Astrocyte (in vitro differentiated cells and primary cell): Measurements from ENCODE around the gene RANBP1. TPM values are rescaled to one million over a fixed set of nuclear protein-coding genes. Genes with fewer than 3 reads are reported as not detected.

ENCODE experiments used
- DNase-seq: peaks from one replicate; pipeline ENCODE4 v3.0.0-alpha.2; 2010; ENCODE audit warnings: low read depth
- FAIRE-seq: peaks from 2 replicates; lab custom pipeline; 2011; peaks lifted over from hg19 to GRCh38; lab: Jason Lieb, UNC
- H2AFZ ChIP-seq: 2 replicates; pipeline ENCODE4 v1.6.0; 2012; ENCODE audit warnings: low read depth, low read length, inconsistent platforms
- H3K27ac ChIP-seq: 2 replicates; pipeline ENCODE4 v1.5.1; 2011; ENCODE audit warnings: low read depth, low read length, inconsistent platforms
- H3K27me3 ChIP-seq: 2 replicates; pipeline ENCODE4 v1.6.0; 2011; ENCODE audit warnings: low read length, inconsistent platforms; ENCODE audit not compliant: insufficient read depth
- H3K36me3 ChIP-seq: 2 replicates; pipeline ENCODE4 v1.5.1; 2011; ENCODE audit warnings: low read length, inconsistent platforms; ENCODE audit not compliant: insufficient read depth
- H3K4me1 ChIP-seq: 2 replicates; pipeline ENCODE4 v1.5.1; 2011; ENCODE audit warnings: low read length, inconsistent platforms; ENCODE audit not compliant: insufficient read depth
- H3K4me2 ChIP-seq: 2 replicates; pipeline ENCODE4 v1.6.0; 2012; ENCODE audit warnings: low read length, inconsistent platforms
- H3K4me3 ChIP-seq: 2 replicates; pipeline ENCODE4 v1.5.1; 2011; ENCODE audit warnings: low read depth, mild to moderate bottlenecking, low read length, inconsistent platforms; ENCODE audit not compliant: insufficient read depth
- H3K79me2 ChIP-seq: 2 replicates; pipeline ENCODE4 v1.6.0; 2012; ENCODE audit warnings: mild to moderate bottlenecking, low read length, inconsistent platforms; ENCODE audit not compliant: insufficient read depth
- H3K9ac ChIP-seq: 2 replicates; pipeline ENCODE4 v1.6.0; 2012; ENCODE audit warnings: mild to moderate bottlenecking, low read length, inconsistent platforms
- H3K9me3 ChIP-seq: 2 replicates; pipeline ENCODE4 v1.5.1; 2012; ENCODE audit warnings: low read depth, mild to moderate bottlenecking, low read length, inconsistent platforms; ENCODE audit not compliant: insufficient read depth
- H4K20me1 ChIP-seq: 2 replicates; pipeline ENCODE4 v1.6.0; 2012; ENCODE audit warnings: low read length, inconsistent platforms; ENCODE audit not compliant: insufficient read depth
- H3K27ac Mint-ChIP-seq: one replicate; pipeline ENCODE4 v1.8.0; 2021; ENCODE audit warnings: mild to moderate bottlenecking, mixed read lengths; ENCODE audit not compliant: unreplicated experiment
- H3K27me3 Mint-ChIP-seq: one replicate; pipeline ENCODE4 v1.8.0; 2021; ENCODE audit warnings: low read depth, mixed read lengths; ENCODE audit not compliant: unreplicated experiment
- H3K36me3 Mint-ChIP-seq: one replicate; pipeline ENCODE4 v1.8.0; 2021; ENCODE audit warnings: low read depth, mixed read lengths; ENCODE audit not compliant: unreplicated experiment
- H3K4me1 Mint-ChIP-seq: one replicate; pipeline ENCODE4 v1.8.0; 2021; ENCODE audit warnings: low read depth, mixed read lengths; ENCODE audit not compliant: unreplicated experiment
- H3K4me3 Mint-ChIP-seq: one replicate; pipeline ENCODE4 v1.8.0; 2021; ENCODE audit warnings: mild to moderate bottlenecking, moderate library complexity, mixed read lengths; ENCODE audit not compliant: unreplicated experiment
- H3K9me3 Mint-ChIP-seq: one replicate; pipeline ENCODE4 v1.8.0; 2021; ENCODE audit warnings: mild to moderate bottlenecking, mixed read lengths; ENCODE audit not compliant: unreplicated experiment
- EZH2 ChIP-seq: IDR thresholded peaks from 2 replicates; pipeline ENCODE4 v1.6.1; 2012; ENCODE audit warnings: mild to moderate bottlenecking, low read length, inconsistent platforms; ENCODE audit not compliant: insufficient read depth
- total RNA-seq: library from RNA; stranded (reverse); gene quantifications from 2 replicates; pipeline ENCODE4 v1.2.1, GENCODE V29; 2021
- TF ChIP-seq, protein P1 (sequence below): IDR thresholded peaks from 2 replicates; pipeline ENCODE4 v1.5.1; 2011; ENCODE audit warnings: low read depth, mild to moderate bottlenecking, inconsistent platforms, low read length, moderate library complexity; ENCODE audit not compliant: insufficient read depth

RANBP1 gene
- total RNA-seq, 1 donor from 2014 or later: 164 TPM

DNA sequence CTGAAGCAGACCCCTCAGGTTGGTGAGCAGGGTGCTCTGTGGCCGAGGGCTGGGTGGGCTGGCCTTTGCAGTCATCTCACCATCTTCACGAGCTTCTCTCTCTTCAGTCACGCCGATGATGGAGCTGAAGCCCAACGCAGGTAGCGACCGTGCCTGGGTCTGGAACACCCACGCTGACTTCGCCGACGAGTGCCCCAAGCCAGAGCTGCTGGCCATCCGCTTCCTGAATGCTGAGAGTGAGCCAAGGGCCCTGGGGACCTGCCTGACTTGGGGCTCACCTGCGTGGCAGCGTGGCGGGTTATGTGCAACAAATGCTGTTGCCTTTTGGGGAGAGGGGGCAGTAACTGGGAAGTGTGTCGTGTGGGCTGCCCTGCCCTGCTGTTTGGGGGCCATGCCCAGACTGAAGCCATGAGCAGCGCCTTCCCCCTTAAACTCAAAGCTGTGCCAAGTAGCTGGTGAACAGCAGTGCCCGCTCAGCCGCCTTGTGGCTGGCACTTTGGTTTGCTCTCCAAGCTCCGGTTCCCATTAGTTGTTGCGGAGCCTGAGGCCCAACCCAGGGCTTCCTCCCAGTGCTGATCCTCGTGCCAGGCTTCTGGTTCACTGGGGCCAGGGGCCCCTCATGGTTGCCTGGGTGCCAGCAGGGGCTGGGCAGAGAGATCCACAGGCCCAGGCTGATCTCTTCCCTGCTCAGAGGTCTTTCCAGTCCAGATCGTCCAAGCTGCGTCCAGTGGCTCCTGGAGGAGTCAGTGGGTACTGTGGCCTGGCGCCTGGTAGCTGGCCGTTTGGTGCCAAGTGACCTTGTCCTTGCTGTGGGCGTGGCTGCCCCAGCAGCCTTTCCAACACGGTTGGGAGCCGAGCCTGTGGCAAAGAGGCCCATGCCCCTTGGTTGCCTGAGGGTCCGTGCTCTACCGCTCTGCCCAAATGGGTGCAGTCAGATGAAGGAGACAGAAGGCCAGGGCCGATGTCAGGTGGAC lies 9.6 kb downstream of the RANBP1 start:
- Histone ChIP-seq H3K79me2 (peaks cover 39% of the 10 kb centered on the region), H3K9me3 (no peaks in the 10 kb centered on the region), H2AFZ (no peak overlapping the region), H3K27ac (no peak overlapping the region), H3K27me3 (no peaks in the 10 kb centered on the region), H3K36me3 (peaks cover 10% of the 10 kb centered on the region), H3K4me2 (no peak overlapping the region), H3K9ac (no peak overlapping the region), H3K4me3 (no peak overlapping the region), H3K4me1 (no peaks in the 10 kb centered on the region), H4K20me1 (peaks cover 43% of the 10 kb centered on the region)
- H3K4me1 Mint-ChIP-seq: no peaks in the 10 kb centered on the region
- no peaks in the 10 kb centered on the region for H3K27me3 Mint-ChIP-seq
- no peaks in the 10 kb centered on the region for H3K9me3 Mint-ChIP-seq
- H3K4me3 Mint-ChIP-seq: no peak overlapping the region
- no peak overlapping the region for H3K27ac Mint-ChIP-seq
- H3K36me3 Mint-ChIP-seq: peaks cover 8% of the 10 kb centered on the region
- TF ChIP-seq EZH2: no peak
- TF ChIP-seq, protein P1, sequence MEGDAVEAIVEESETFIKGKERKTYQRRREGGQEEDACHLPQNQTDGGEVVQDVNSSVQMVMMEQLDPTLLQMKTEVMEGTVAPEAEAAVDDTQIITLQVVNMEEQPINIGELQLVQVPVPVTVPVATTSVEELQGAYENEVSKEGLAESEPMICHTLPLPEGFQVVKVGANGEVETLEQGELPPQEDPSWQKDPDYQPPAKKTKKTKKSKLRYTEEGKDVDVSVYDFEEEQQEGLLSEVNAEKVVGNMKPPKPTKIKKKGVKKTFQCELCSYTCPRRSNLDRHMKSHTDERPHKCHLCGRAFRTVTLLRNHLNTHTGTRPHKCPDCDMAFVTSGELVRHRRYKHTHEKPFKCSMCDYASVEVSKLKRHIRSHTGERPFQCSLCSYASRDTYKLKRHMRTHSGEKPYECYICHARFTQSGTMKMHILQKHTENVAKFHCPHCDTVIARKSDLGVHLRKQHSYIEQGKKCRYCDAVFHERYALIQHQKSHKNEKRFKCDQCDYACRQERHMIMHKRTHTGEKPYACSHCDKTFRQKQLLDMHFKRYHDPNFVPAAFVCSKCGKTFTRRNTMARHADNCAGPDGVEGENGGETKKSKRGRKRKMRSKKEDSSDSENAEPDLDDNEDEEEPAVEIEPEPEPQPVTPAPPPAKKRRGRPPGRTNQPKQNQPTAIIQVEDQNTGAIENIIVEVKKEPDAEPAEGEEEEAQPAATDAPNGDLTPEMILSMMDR: no peak
- DNase-seq (no peak), FAIRE-seq (no peak)

DNA sequence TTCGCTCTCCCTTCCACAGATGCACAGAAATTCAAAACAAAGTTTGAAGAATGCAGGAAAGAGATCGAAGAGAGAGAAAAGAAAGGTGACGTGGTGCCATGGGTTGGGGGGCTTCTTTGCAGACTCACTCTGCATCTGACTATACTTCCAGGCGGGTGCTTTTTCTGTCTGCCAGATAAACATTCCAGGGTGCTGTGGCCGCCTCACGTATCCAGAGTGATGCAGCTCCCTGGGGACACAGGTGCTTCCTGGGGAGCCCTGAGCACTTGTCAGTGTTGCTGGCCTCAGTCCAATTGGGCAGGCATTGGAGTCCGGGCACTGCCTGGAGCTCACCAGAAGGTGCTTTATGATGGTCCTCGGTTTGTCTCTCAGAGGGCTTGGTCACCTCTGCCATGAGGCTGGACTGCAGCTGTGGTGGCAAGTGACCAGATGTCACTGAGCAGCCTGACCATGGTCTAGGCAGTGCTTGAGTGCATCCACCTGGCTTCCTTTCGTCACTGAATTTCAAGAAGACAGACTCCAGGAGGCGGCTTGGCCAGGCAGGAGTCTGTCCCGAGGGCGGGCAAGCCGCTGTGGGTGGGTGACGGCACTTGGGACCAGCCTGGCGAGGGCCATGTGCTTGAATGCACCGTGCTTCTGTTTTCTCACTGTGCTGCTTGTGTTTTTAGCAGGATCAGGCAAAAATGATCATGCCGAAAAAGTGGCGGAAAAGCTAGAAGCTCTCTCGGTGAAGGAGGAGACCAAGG lies 10.6 kb downstream of the RANBP1 start:
- peaks cover 10% of the 10 kb centered on the region for H3K36me3 ChIP-seq
- Mint-ChIP-seq H3K36me3 (peaks cover 8% of the 10 kb centered on the region), H3K9me3 (no peaks in the 10 kb centered on the region), H3K27ac (no peak overlapping the region), H3K4me3 (no peak overlapping the region), H3K4me1 (no peaks in the 10 kb centered on the region), H3K27me3 (no peaks in the 10 kb centered on the region)
- peaks cover 39% of the 10 kb centered on the region for H4K20me1 ChIP-seq
- no peaks in the 10 kb centered on the region for H3K4me1 ChIP-seq
- H3K27ac ChIP-seq: no peak overlapping the region
- H3K79me2 ChIP-seq: peaks cover 29% of the 10 kb centered on the region
- H3K9ac ChIP-seq: no peak overlapping the region
- H3K4me3 ChIP-seq: no peak overlapping the region
- H3K9me3 ChIP-seq: no peaks in the 10 kb centered on the region
- no peak overlapping the region for H2AFZ ChIP-seq
- no peak for DNase-seq
- FAIRE-seq: no peak
- no peak for TF ChIP-seq EZH2
- TF ChIP-seq, protein P1: no peak
- H3K4me2 ChIP-seq: no peak overlapping the region
- H3K27me3 ChIP-seq: no peaks in the 10 kb centered on the region
